GM23248 (cell line): ENCODE measurements around the gene STARD10.

Source experiments
- EZH2 ChIP-seq: fragments of 200-600 bp; sonication (generic); IDR thresholded peaks from 2 replicates; pipeline ENCODE4 v1.6.1; 2018; ENCODE audit warnings: antibody characterized with exemption, mild to moderate bottlenecking; ENCODE audit not compliant: insufficient read depth, poor library complexity, severe bottlenecking
- EZH2phosphoT487 ChIP-seq: fragments of 200-600 bp; sonication (generic); IDR thresholded peaks from 2 replicates; pipeline ENCODE4 v1.6.1; 2018; ENCODE audit warnings: antibody characterized with exemption, moderate library complexity, mild to moderate bottlenecking, low read depth; ENCODE audit not compliant: insufficient read depth

DNA sequence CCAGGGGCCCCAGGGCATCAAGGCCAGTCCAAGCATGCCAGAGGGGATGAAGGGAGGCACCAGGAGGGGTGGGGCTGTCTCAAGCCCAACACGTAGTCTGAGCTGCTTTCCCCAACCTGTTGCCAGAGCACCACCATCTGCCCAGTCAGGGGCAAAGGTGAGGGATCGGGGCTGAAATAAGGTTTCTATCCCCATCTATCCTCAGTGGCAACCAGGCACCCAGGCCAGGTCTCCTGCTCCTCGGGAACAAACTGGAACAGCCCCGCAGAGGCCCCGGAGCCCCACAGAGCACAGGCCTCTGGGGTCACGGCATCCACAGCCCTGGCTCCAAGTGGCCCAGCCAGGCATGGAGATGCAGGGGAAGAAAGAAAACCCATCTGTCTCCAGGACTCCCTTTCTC is 19.3 kb downstream of the STARD10 start:
- TF ChIP-seq EZH2phosphoT487, result no peak
- no peak for TF ChIP-seq EZH2
